HCT116 (cell line): ENCODE results near the gene CDH11. TPM values are rescaled to one million over a fixed set of nuclear protein-coding genes. Genes with fewer than 3 reads are reported as not detected.

Experiments
- ATAC-seq: fragments of 200-7000 bp; cut with Tn5 transposase; 2 replicates; pipeline ENCODE4 v1.9.1; 2020; ENCODE audit warnings: mild to moderate bottlenecking, moderate library complexity
- BruUV-seq: library from RNA; stranded (reverse); fragments of 400-500 nt; replicated peaks from 2 replicates; lab custom pipeline; 2021; lab: Mats Ljungman, UMichigan
- CTCF ChIA-PET: fragments of 300-600 bp; sonication (Branson Sonifier 250); formaldehyde crosslinking; loops from one replicate; lab custom pipeline; 2021; ENCODE audit warnings: antibody characterized with exemption; lab: Charles Lee
- POLR2A ChIA-PET: fragments of 300-600, 350-600 bp; sonication (Branson Sonifier 250); formaldehyde crosslinking; loops from one replicate; lab custom pipeline; 2021; ENCODE audit warnings: antibody characterized with exemption; lab: Charles Lee
- RAD21 ChIA-PET, 2 experiments: fragments of 300-600 bp; sonication (Branson Sonifier 250); formaldehyde crosslinking; loops; one replicate each; lab custom pipeline; 2023; ENCODE audit warnings: low total read pairs in 2 of 2; ENCODE audit not compliant: uncharacterized antibody in 2 of 2, unreplicated experiment in 2 of 2, low non-redundant PET in 1 of 2; lab: Charles Lee
- DNase-seq: peaks from one replicate; pipeline ENCODE4 v3.0.0-alpha.2; 2010; ENCODE audit warnings: low read depth, low spot score
- H2AFZ ChIP-seq: fragments of 200-600 bp; shearing (Covaris generic), sonication (generic); 2 replicates; pipeline ENCODE4 v1.6.1; 2017; ENCODE audit warnings: low read depth, mixed run types, mixed read lengths, antibody characterized with exemption, low read length; ENCODE audit not compliant: poor library complexity, severe bottlenecking
- H3K27ac ChIP-seq: 2 replicates; pipeline ENCODE4 v1.5.1; 2012; ENCODE audit warnings: low read depth, low read length
- H3K27me3 ChIP-seq: fragments of 200-600 bp; sonication (generic); 2 replicates; pipeline ENCODE4 v1.6.1; 2016; ENCODE audit warnings: mixed run types, low read length, mixed read lengths; ENCODE audit not compliant: insufficient read depth
- H3K36me3 ChIP-seq, 2 experiments: fragments of 200-500 bp in 1 of 2; fragments of 200-600 bp in 1 of 2; sonication (Bioruptor generic) in 1 of 2; sonication (generic) in 1 of 2; 2 replicates each; pipeline versions ENCODE4 v1.5.1 to v1.6.1; 2014 to 2016; ENCODE audit warnings: low read length in 2 of 2, inconsistent platforms in 1 of 2, mixed read lengths in 1 of 2, mixed run types in 1 of 2; ENCODE audit not compliant: insufficient read depth in 2 of 2, control insufficient read depth in 1 of 2
- H3K4me1 ChIP-seq, 2 experiments: fragments of 200-600 bp in 1 of 2; sonication (generic) in 1 of 2; 2 replicates each; pipeline versions ENCODE4 v1.5.1 to v1.6.1; 2012 to 2017; ENCODE audit warnings: low read length in 2 of 2, inconsistent platforms in 1 of 2, mild to moderate bottlenecking in 1 of 2, mixed read lengths in 1 of 2, mixed run types in 1 of 2, moderate library complexity in 1 of 2; ENCODE audit not compliant: insufficient read depth in 2 of 2, control insufficient read depth in 1 of 2
- H3K4me2 ChIP-seq: fragments of 200-600 bp; sonication (generic); 2 replicates; pipeline ENCODE4 v1.6.1; 2017; ENCODE audit warnings: mixed run types, low read length, mixed read lengths
- H3K4me3 ChIP-seq, 2 experiments: fragments of 200-600 bp in 1 of 2; sonication (generic) in 1 of 2; replicated peaks in 1 of 2; 2 replicates each; pipeline ENCODE4 v1.5.1; 2011 to 2016; ENCODE audit warnings: low read length in 2 of 2, control low read depth in 1 of 2, low read depth in 1 of 2, mild to moderate bottlenecking in 1 of 2, mixed read lengths in 1 of 2, mixed run types in 1 of 2
- H3K79me2 ChIP-seq: fragments of 200-600 bp; sonication (generic); 2 replicates; pipeline ENCODE4 v1.6.1; 2017; ENCODE audit warnings: mild to moderate bottlenecking, mixed run types, low read length, moderate library complexity, mixed read lengths; ENCODE audit not compliant: insufficient read depth
- H3K9ac ChIP-seq: fragments of 200-600 bp; sonication (generic); 2 replicates; pipeline ENCODE4 v1.6.1; 2016; ENCODE audit warnings: low read length, mixed read lengths
- H3K9me2 ChIP-seq: fragments of 200-600 bp; sonication (generic), shearing (Covaris generic); 2 replicates; pipeline ENCODE4 v1.6.1; 2017; ENCODE audit warnings: mixed run types, mild to moderate bottlenecking, moderate library complexity; ENCODE audit not compliant: insufficient read depth
- H3K9me3 ChIP-seq, 2 experiments: fragments of 200-500 bp in 1 of 2; fragments of 200-600 bp in 1 of 2; sonication (Bioruptor generic) in 1 of 2; sonication (generic) in 1 of 2; 2 replicates each; pipeline ENCODE4 v1.6.1; 2014 to 2017; ENCODE audit warnings: low read length in 2 of 2, mixed read lengths in 2 of 2, inconsistent platforms in 1 of 2, low read depth in 1 of 2, mild to moderate bottlenecking in 1 of 2, mixed run types in 1 of 2, moderate library complexity in 1 of 2; ENCODE audit not compliant: control insufficient read depth in 1 of 2, insufficient read depth in 1 of 2
- H4K20me1 ChIP-seq: fragments of 200-600 bp; sonication (generic), shearing (Covaris generic); 2 replicates; pipeline ENCODE4 v1.6.1; 2017; ENCODE audit warnings: mixed run types, mild to moderate bottlenecking, moderate library complexity; ENCODE audit not compliant: insufficient read depth
- CBX3 ChIP-seq: IDR thresholded peaks from 2 replicates; pipeline ENCODE4 v1.6.1; 2012; ENCODE audit warnings: low read depth
- EGR1 ChIP-seq: IDR thresholded peaks from 2 replicates; pipeline ENCODE4 v1.6.1; 2012; ENCODE audit warnings: low read depth
- ELF1 ChIP-seq: IDR thresholded peaks from 2 replicates; pipeline ENCODE4 v1.6.1; 2012; ENCODE audit warnings: low read depth, borderline replicate concordance
- FOSL1 ChIP-seq: IDR thresholded peaks from 2 replicates; pipeline ENCODE4 v1.6.1; 2012; ENCODE audit warnings: low read depth
- POLR2AphosphoS5 ChIP-seq: IDR thresholded peaks from 2 replicates; pipeline ENCODE4 v1.6.1; 2011; ENCODE audit warnings: mild to moderate bottlenecking, low read depth, low read length, moderate library complexity
- RAD21 ChIP-seq: IDR thresholded peaks from 2 replicates; pipeline ENCODE4 v1.6.1; 2012; ENCODE audit warnings: low read depth, mild to moderate bottlenecking
- SP1 ChIP-seq: IDR thresholded peaks from 2 replicates; pipeline ENCODE4 v1.6.1; 2012; ENCODE audit warnings: low read depth
- SRF ChIP-seq: IDR thresholded peaks from 2 replicates; pipeline ENCODE4 v1.6.1; 2012; ENCODE audit warnings: low read depth
- YY1 ChIP-seq: IDR thresholded peaks from 2 replicates; pipeline ENCODE4 v1.6.1; 2011; ENCODE audit warnings: low read length, low read depth, moderate library complexity, mild to moderate bottlenecking; ENCODE audit not compliant: insufficient replicate concordance; ENCODE audit errors: extremely low read depth
- ZFX ChIP-seq: fragments of 450-650 bp; IDR thresholded peaks from 2 replicates; pipeline ENCODE4 v1.6.1; 2017
- intact Hi-C: fragments of 100-400 bp; cut with micrococcal nuclease; formaldehyde crosslinking; loops from 2 replicates; pipeline ENCODE4 v1.10.0; 2022
- total RNA-seq: library from RNA; stranded (reverse); gene quantifications from one replicate; pipeline ENCODE4 v1.2.1, GENCODE V29; 2021; ENCODE audit not compliant: unreplicated experiment
- TF ChIP-seq, protein P1 (sequence below): IDR thresholded peaks from 2 replicates; pipeline ENCODE4 v1.6.1; 2012
- TF ChIP-seq, protein P2 (sequence below): IDR thresholded peaks from 2 replicates; pipeline ENCODE4 v1.6.1; 2012
- TF ChIP-seq, protein P3 (sequence below): IDR thresholded peaks from 2 replicates; pipeline ENCODE4 v1.6.1; 2011; ENCODE audit warnings: mild to moderate bottlenecking, low read length, moderate library complexity; ENCODE audit not compliant: insufficient replicate concordance; ENCODE audit errors: extremely low read depth

Gene CDH11
- total RNA-seq, 1 experiment from 2014 or later, result 0.52 TPM

DNA sequence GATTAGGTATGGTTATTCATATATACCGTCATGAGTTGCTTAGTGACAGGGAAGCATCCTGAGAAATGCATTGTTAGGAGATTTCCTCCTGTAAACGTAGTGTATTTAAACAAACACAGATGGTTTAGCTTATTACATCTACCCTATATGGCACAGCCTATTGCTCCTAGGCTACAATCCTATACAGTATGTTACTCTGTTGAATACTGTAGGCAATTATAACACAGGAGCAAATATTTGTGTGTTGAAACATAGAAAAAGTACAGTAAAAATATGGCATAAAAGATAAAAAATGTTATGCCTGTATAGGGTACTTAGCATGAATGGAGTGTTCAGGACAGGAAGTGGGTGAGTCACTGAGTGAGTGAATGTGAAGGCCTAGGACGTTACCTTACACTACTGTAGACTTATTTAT lies 157.7 kb downstream of the CDH11 start (continued):
- TF ChIP-seq, protein P1, sequence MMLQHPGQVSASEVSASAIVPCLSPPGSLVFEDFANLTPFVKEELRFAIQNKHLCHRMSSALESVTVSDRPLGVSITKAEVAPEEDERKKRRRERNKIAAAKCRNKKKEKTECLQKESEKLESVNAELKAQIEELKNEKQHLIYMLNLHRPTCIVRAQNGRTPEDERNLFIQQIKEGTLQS, result no peak
- TF ChIP-seq YY1, result no peak
- no peak for TF ChIP-seq CBX3
- TF ChIP-seq EGR1, result no peak
- no peak for TF ChIP-seq SRF
- no peak for TF ChIP-seq ELF1
- no peak for TF ChIP-seq FOSL1

DNA sequence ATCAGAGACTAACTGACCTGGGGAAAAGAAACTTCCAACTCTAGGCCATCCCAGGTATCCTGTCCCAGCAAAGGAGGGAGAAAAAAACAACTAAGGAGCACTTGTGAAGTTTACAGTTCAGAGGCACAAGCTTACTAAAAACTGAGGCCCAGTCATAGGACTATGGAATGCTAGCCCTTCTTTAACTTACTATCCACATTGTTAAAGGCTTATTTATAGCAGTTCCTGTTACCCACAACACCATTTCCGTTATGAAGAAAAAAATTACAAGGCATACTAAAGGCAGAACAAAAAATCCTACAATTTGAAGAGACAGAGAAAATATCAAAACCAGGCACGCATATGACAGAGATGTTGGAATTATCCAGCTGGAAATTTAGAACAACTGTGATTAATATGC lies 159.1 kb downstream of the CDH11 start:
- TF ChIP-seq YY1, result no peak
- TF ChIP-seq ZFX, result no peak
- TF ChIP-seq, protein P2, sequence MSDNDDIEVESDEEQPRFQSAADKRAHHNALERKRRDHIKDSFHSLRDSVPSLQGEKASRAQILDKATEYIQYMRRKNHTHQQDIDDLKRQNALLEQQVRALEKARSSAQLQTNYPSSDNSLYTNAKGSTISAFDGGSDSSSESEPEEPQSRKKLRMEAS, result no peak
- TF ChIP-seq SP1, result no peak
- Histone ChIP-seq H3K9ac (no peak overlapping the region), H3K9me3 (peaks cover 5 to 14% of the 10 kb centered on the region in 2 experiments; a peak in 2 of 4 replicates), H2AFZ (no peak overlapping the region), H3K27me3 (no peaks in the 10 kb centered on the region), H3K79me2 (no peaks in the 10 kb centered on the region), H4K20me1 (no peaks in the 10 kb centered on the region), H3K4me3 (no peak overlapping the region), H3K27ac (no peak overlapping the region), H3K4me1 (no peaks in the 10 kb centered on the region), H3K36me3 (no peaks in the 10 kb centered on the region), H3K9me2 (no peaks in the 10 kb centered on the region), H3K4me2 (no peak overlapping the region)
- ChIA-PET POLR2A (no interaction called here), CTCF (no interaction called here), RAD21 (no interaction called here)
- no peak for DNase-seq
- intact Hi-C loops, result no loop called here
- no peak for ATAC-seq
- no TSS peak for BruUV-seq

DNA sequence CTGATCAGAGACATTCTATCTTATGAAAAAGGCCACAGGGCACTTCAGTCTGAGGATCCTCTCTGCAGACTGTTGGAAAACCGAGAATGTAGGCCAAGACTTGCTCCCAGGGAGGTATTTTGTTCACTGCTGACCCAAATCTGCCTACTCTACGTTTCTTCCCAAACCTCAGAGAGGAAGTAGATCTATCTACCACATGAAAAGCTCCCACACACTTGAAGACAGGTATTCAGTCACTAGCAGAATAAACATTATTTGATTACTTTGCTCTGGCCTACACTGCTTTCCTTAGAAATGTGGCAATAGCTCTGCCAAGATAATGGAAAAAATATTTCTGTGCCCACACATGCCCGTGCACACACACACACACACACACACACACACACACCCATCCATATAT lies 164.6 kb downstream of the CDH11 start:
- no peak overlapping the region for H3K4me3 ChIP-seq
- no peaks in the 10 kb centered on the region for H4K20me1 ChIP-seq
- ATAC-seq (no peak), DNase-seq (no peak)
- no peaks in the 10 kb centered on the region for H3K9me2 ChIP-seq
- H3K79me2 ChIP-seq, result no peaks in the 10 kb centered on the region
- no peaks in the 10 kb centered on the region for H3K27me3 ChIP-seq
- intact Hi-C loops, result no loop called here
- TF ChIP-seq, protein P3, sequence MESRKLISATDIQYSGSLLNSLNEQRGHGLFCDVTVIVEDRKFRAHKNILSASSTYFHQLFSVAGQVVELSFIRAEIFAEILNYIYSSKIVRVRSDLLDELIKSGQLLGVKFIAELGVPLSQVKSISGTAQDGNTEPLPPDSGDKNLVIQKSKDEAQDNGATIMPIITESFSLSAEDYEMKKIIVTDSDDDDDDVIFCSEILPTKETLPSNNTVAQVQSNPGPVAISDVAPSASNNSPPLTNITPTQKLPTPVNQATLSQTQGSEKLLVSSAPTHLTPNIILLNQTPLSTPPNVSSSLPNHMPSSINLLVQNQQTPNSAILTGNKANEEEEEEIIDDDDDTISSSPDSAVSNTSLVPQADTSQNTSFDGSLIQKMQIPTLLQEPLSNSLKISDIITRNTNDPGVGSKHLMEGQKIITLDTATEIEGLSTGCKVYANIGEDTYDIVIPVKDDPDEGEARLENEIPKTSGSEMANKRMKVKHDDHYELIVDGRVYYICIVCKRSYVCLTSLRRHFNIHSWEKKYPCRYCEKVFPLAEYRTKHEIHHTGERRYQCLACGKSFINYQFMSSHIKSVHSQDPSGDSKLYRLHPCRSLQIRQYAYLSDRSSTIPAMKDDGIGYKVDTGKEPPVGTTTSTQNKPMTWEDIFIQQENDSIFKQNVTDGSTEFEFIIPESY, result no peak
- TF ChIP-seq RAD21 (no peak), FOSL1 (no peak), YY1 (no peak), CBX3 (no peak), POLR2AphosphoS5 (no peak)
- H2AFZ ChIP-seq, result no peak overlapping the region
- H3K36me3 ChIP-seq, result no peaks in the 10 kb centered on the region
- H3K9me3 ChIP-seq, result peaks cover 10 to 15% of the 10 kb centered on the region in 2 experiments; a peak in 2 of 4 replicates
- ChIA-PET RAD21 (no interaction called here), POLR2A (no interaction called here), CTCF (no interaction called here)
- H3K27ac ChIP-seq, result no peak overlapping the region
- no peak overlapping the region for H3K4me2 ChIP-seq
- no TSS peak for BruUV-seq
- no peak overlapping the region for H3K9ac ChIP-seq
- H3K4me1 ChIP-seq, result no peaks in the 10 kb centered on the region
